HG02870 (cell line): ENCODE data around the gene LFNG.
"Not testable (repeated sequence)": the region's sequence is repeated elsewhere in the genome, so short reads cannot be mapped to it uniquely, and the experiment has no call there.

Source experiments
- ATAC-seq: cut with Tn5 transposase; IDR thresholded peaks from one replicate; pipeline ENCODE4 v1.9.1; 2021; ENCODE audit warnings: mild to moderate bottlenecking, moderate library complexity; ENCODE audit not compliant: unreplicated experiment

Gene LFNG

GRCh38 chr7:2542011-2542915 is 22.7 kb downstream of the LFNG start:
- ATAC-seq = no peak

- no peak for ATAC-seq
These were observed 23.6 kb downstream of the LFNG start for GRCh38 chr7:2542916-2543871.

DNA sequence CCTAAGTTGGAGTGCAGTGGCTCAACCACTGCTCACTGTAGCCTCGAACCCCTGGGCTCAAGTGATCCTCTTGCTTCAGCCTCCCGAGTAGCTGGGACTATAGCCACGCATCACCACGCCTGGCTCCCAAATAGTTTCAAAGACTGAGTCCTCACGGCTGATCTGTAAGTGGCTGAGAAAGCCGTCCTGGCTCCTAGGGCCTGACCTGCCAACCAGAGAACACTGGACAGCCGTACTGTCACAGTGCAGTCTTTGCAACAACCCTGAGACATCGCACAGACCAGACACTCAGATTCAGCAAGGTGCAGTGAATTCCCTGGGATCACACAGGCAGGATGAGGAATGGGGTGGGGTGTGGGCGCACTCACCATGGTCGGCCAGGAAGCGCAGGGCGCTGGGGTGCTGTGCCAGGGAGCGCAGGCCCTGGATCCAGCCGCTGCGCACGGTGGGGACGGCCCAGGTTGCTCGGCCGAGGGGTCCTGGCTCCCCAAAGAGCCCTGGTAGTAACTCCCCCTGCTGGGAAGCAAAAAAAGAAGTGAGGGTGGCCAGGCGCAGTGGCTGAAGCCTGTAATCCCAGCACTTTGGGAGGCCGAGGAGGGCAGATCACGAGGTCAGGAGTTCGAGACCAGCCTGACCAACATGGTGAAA is 25.1 kb downstream of the LFNG start:
- no peak for ATAC-seq

GRCh38 chr7:2545746-2546425 is 26.3 kb downstream of the LFNG start:
- no peak for ATAC-seq

DNA sequence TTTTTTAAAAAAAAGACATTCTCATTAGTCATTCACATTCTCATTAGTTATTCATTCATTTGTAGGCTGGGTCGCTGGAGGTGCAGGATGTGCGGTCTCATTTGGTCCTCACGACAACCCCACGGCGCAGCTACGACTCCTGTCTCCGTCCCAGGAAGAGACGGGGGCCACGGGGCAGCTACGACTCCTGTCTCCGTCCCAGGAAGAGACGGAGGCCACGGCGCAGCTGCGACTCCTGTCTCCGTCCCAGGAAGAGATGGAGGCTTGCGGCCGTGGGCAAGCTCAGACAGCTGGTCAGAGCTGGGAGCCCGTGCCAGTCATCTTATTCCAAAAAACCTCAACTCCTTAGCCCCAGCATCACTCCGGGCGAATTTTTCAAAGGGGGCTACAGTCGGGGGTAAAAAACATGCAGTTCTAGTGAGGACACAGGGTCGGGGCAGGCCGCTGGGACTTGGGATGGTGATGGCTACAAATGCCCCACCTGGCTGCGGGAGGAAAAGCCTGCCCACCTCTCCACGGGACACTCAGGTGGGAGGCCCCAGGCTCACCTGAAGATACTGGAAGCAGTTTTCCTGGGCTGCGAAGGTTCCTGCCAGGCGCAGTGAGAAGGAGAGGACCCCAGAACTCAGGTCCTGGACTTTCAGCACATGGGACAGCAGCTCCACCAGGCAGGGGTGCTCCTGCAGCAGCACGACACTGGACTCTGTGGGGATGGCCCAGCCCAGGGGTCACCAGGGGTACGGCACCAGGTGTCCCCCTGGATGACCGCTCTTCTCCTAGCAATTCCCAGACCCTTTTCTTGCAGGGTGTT is 27.4 kb downstream of the LFNG start:
- no peak for ATAC-seq

DNA sequence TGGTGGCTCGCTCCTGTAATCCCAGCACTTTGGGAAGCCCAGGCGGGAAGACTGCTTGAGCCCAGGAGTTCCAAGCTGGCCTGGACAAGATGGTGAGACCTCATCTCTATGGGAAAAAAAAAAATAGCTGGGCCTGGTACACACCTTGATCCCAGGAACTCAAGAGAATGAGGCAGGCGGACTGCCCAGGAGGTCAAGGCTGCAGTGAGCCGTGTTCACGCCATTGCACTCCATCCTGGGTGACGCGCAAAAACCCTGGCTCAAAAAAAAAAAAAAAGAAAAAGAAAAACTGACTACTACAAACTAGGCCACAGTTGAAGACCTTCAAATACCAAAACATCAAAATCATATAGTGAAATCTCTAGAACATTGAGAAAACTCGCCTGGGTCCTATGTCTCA is 31.8 kb downstream of the LFNG start:
- ATAC-seq = no peak

DNA sequence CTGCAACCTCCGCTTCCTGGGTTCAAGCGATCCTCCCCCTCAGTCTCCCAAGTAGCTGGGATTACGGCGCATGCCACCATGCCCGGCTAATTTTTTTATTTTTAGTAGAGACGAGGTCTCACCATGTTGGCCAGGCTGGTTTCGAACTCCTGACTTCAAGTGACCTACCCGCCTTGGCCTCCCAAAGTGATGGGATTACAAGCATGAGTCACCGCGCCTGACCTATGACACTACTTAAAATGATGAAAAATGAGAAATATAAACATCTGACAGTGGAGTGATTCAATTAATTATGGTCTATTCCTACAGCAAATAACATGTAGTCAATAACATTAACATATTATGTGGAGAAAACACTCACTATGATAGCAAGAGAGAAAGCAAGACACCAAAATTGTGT is 33.5 kb downstream of the LFNG start:
- ATAC-seq = no peak

GRCh38 chr7:2553831-2554581 is 34.4 kb downstream of the LFNG start:
- ATAC-seq = no peak

DNA sequence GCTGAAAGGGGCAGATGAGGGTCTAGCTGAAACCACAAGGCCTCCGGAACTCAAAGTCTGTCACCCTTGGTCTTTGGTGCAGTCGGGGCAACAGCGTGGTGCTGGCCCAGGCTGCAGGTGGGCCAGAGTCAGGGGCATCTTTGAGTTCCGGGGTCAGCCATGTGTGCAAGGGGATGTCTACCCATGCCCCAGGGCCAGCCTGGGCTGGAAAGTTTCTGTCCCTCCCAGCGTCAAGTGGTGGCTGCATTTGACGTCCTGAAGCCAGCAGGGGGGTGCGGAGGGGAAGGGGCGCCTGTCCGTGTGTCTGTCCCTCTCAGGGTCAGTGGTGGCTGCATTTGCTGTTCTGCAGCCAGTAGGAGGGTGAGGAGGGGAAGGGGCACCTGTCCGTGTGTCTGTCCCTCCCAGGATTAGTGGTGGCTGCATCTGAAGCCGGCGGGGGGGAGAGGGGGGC is 35.1 kb downstream of the LFNG start:
- ATAC-seq = no peak

DNA sequence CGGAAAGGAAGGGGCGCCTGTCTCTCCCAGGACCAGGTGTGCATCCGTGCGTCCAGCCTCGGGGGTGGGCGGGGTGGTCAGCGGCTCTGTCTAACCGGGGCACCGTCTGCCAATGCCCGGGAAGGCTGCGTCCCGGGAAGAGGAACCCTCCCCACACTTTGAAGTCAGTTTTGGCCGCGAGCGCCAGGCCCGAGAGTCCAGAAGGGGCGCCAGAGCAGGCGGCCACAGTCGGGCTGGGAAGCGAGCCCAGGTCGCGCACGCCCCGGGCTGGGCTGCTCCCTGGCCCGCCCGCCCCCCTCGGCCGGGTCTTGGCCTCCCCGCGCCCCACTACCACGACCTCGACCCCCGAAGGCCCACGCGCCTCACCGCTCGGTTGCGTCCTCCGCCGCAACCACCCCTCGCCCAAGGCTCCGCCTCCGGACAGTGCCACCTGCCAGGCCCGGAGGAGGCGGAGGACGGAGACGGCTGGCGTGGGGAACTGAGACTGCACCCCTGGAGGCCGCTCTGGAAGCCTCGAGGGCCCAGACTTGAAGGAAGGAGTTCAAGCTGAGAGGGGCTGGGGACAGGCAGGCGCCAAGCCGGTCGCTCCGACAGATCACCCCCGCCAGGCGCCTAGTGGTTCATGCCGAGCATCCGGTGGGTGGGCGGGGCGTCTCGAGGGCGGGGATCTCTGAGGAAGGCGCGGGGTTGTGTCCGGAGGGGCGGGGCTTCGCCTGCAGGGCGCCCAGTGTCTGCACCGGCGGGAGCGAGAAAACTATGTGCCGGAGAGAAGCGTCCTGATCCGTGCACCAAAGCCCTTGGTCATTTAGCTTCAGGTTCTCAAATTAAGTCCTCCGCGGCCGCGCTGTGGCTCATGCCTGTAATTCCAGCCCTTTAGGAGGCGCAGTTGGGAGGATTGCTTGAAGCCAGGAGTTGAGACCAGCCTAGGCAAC is 35.8 kb downstream of the LFNG start, which contains the start of gene BRAT1:
Gene BRAT1, minus strand, starts transcription at position 404 of the 932 bp plus-strand sequence. CDS start 1,093 bp downstream, outside the sequence.
- peak; percentile 65 for ATAC-seq

DNA sequence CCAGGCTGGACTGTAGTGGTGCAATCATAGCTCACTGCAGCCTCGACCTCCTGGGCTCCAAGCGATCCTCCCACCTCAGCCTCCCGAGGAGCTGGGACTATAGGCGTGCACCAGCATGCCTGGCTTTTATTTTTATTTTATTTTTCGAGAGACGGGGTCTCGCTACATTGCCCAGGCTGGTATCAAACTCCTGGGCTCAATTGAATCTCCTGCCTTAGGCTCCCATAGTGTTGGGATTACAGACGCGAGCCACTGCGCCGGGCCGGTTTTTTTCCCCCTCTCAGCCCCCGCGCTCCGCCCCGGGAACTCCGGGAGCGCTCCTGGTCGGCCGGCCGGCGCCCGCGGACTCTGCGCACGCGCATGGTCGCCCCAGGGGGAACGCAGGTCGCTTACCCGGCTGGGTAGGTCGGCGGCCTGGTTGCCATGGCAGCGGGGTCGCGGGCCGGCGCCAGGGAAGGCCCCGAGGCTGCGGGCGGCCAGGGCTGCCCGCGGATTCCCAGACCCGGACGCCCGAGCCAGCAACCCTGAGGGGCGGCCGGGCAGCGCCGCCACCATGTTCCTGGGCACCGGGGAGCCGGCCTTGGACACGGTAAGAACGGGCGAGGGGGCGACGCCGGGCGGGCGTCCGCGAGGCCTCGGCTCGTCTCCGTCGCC is 39.2 kb downstream of the LFNG start, which contains the start of gene IQCE:
Gene IQCE, plus strand, starts transcription at position 351 of the 654 bp plus-strand sequence. Its CDS starts 203 bp downstream, at position 554.
- ATAC-seq = peak; percentile 52

DNA sequence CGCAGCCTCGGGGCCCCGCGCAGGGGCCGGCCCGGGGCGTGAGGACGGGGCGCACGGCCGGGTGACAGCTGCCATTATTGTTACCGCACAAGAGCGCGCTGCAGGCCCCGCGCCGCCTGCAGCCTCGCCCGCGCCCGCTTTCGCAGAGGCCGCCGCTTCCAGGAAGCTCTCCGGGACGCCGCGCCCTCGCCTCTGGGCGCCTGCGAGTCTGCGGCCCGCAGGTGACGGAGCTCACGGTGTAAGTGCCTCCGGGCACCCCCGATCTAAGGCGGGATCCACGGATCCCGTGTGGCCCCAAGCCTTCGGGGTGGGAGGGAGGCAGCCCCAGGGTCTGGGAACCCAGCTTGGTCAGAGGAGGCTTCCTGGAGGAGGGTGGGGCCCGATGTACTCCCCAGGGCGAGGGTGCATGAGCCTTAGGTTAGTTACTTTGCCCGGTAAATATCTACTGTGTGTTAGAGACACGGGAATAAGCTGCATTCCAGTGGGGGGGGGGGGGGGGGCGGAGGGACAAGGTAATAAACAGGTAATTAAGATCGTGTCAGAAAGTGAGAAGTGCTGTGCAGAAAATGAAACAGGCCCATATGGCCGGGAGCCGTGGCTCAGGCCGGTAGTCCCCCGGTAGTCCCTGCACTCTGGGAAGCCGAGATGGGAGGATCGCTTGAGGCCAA is 39.8 kb downstream of the LFNG start:
- ATAC-seq = peak; percentile 5

GRCh38 chr7:2563955-2564354 is 44.4 kb downstream of the LFNG start:
- not testable (repeated sequence) for ATAC-seq

- ATAC-seq = no peak
These were observed 45.5 kb downstream of the LFNG start for GRCh38 chr7:2564970-2565540.

DNA sequence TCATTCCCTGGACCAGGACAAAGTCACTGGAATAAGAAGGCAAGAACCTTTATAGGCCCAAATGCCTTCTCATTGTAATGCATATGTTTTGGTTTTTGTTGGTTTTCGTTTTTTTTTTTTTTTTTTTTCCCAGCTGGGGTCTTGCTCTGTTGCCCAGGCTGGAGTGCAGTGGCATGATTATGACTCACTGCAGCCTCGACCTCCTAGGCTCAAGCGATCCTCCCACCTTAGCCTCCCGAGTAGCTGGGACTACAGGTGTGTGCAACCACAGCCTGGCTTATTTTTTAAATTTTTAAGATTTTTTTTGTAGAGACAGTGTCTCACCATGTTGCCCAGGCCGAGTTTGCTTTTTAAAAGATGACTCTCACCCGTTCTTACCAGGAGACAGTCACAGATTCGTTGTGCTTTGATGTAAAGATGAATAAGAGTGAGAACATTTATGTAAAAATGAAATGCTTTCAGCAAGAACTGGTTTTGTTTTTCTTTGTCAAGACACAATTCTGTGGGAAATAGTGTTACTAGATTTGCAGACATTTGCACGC is 46.8 kb downstream of the LFNG start:
- peak; percentile 62 for ATAC-seq
